Activated CD8-positive, alpha-beta memory T cell treated with anti-CD3 and anti-CD28 coated beads, Interleukin-2, amount 50 U/mL, for 4 hours (primary cell): ENCODE results near the gene SH3BGRL2.
"Not testable (repeated sequence)": the region's sequence is repeated elsewhere in the genome, so short reads cannot be mapped to it uniquely, and the experiment has no call there.

Experiments used
- DNase-seq: peaks from one replicate; pipeline ENCODE4 v3.0.0-alpha.2; 2020

Gene SH3BGRL2

GRCh38 chr6:79704200-79704599 is 73.1 kb downstream of the SH3BGRL2 start:
- no peak for DNase-seq

GRCh38 chr6:79705456-79705995 is 74.4 kb downstream of the SH3BGRL2 start:
- DNase-seq: no peak

- DNase-seq: no peak
These were observed 75.4 kb downstream of the SH3BGRL2 start for GRCh38 chr6:79706527-79706926.

GRCh38 chr6:79707621-79708020 is 76.5 kb downstream of the SH3BGRL2 start:
- DNase-seq: no peak

- no peak for DNase-seq
These were observed 77.1 kb downstream of the SH3BGRL2 start for GRCh38 chr6:79708095-79708791.

GRCh38 chr6:79710127-79710526 is 79.0 kb downstream of the SH3BGRL2 start:
- no peak for DNase-seq

- DNase-seq: no peak
These were observed 80.0 kb downstream of the SH3BGRL2 start for GRCh38 chr6:79711167-79711566.

GRCh38 chr6:79712144-79712543 is 81.0 kb downstream of the SH3BGRL2 start:
- DNase-seq: no peak

- DNase-seq: no peak
These were observed 81.5 kb downstream of the SH3BGRL2 start for GRCh38 chr6:79712616-79713135.

GRCh38 chr6:79713701-79714322 is 82.7 kb downstream of the SH3BGRL2 start:
- peak; percentile 67 for DNase-seq

GRCh38 chr6:79717989-79718388 is 86.9 kb downstream of the SH3BGRL2 start:
- no peak for DNase-seq

GRCh38 chr6:79718509-79719247 is 87.5 kb downstream of the SH3BGRL2 start:
- no peak for DNase-seq

- DNase-seq: no peak
These were observed 88.3 kb downstream of the SH3BGRL2 start for GRCh38 chr6:79719248-79719960.

- DNase-seq: no peak
These were observed 93.7 kb downstream of the SH3BGRL2 start for GRCh38 chr6:79724816-79725215.

GRCh38 chr6:79731471-79731870 is 100.3 kb downstream of the SH3BGRL2 start:
- DNase-seq: no peak

- no peak for DNase-seq
These were observed 102.3 kb downstream of the SH3BGRL2 start for GRCh38 chr6:79733388-79733787.

- DNase-seq: no peak
These were observed 103.2 kb downstream of the SH3BGRL2 start for GRCh38 chr6:79734374-79734773.

GRCh38 chr6:79735183-79735582 is 104.1 kb downstream of the SH3BGRL2 start:
- no peak for DNase-seq

- no peak for DNase-seq
These were observed 106.0 kb downstream of the SH3BGRL2 start for GRCh38 chr6:79737172-79737571.

- no peak for DNase-seq
These were observed 110.9 kb downstream of the SH3BGRL2 start for GRCh38 chr6:79742030-79742429.

- DNase-seq: not testable (repeated sequence)
These were observed 114.2 kb downstream of the SH3BGRL2 start for GRCh38 chr6:79745282-79745681.

GRCh38 chr6:79746325-79746724 is 115.2 kb downstream of the SH3BGRL2 start:
- not testable (repeated sequence) for DNase-seq

- no peak for DNase-seq
These were observed 119.7 kb downstream of the SH3BGRL2 start for GRCh38 chr6:79750806-79751205.
